Non-pigmented ciliary epithelial cell (primary cell): ENCODE data around the gene CYBC1.

ENCODE experiments used
- DNase-seq: peaks from one replicate; pipeline ENCODE4 v3.0.0-alpha.2; 2010; ENCODE audit warnings: low read depth

CYBC1 gene

GRCh38 chr17:82447876-82448275 is 2.7 kb downstream of the CYBC1 start:
- no peak for DNase-seq

- DNase-seq: no peak
Measured at GRCh38 chr17:82446649-82447048, 3.9 kb downstream of the CYBC1 start.

GRCh38 chr17:82446124-82446523 is 4.4 kb downstream of the CYBC1 start:
- DNase-seq: no peak

GRCh38 chr17:82445542-82445941 is 5.0 kb downstream of the CYBC1 start:
- DNase-seq: no peak

GRCh38 chr17:82444941-82445521 is 5.5 kb downstream of the CYBC1 start:
- no peak for DNase-seq

GRCh38 chr17:82444284-82444893 is 6.2 kb downstream of the CYBC1 start:
- DNase-seq: no peak

GRCh38 chr17:82443465-82444283 is 6.9 kb downstream of the CYBC1 start:
- DNase-seq: no peak

- DNase-seq: no peak
Measured at GRCh38 chr17:82442643-82443464, 7.7 kb downstream of the CYBC1 start.

- DNase-seq: no peak
Measured at GRCh38 chr17:82441691-82442487, 8.7 kb downstream of the CYBC1 start.

GRCh38 chr17:82440991-82441627 is 9.4 kb downstream of the CYBC1 start:
- no peak for DNase-seq

GRCh38 chr17:82440469-82440981 is 10.0 kb downstream of the CYBC1 start:
- no peak for DNase-seq

- DNase-seq: no peak
Measured at GRCh38 chr17:82439829-82440365, 10.7 kb downstream of the CYBC1 start.

GRCh38 chr17:82439194-82439828 is 11.2 kb downstream of the CYBC1 start:
- DNase-seq: no peak

GRCh38 chr17:82438401-82439193 is 12.0 kb downstream of the CYBC1 start:
- no peak for DNase-seq

GRCh38 chr17:82437325-82437668 is 13.3 kb downstream of the CYBC1 start:
- no peak for DNase-seq

- DNase-seq: no peak
Measured at GRCh38 chr17:82436601-82437324, 13.8 kb downstream of the CYBC1 start.

- no peak for DNase-seq
Measured at GRCh38 chr17:82435601-82436583, 14.7 kb downstream of the CYBC1 start.
